H9 (cell line): Measurements from ENCODE around the gene UBE2L6. TPM values are rescaled to one million over a fixed set of nuclear protein-coding genes. Genes with fewer than 3 reads are reported as not detected.

Experiments used
- DNase-seq: peaks from one replicate; pipeline ENCODE4 v3.0.0-alpha.2; 2017
- H2AFZ ChIP-seq: one replicate; pipeline ENCODE4 v1.6.1; 2013; ENCODE audit warnings: mild to moderate bottlenecking, low read length, control low read depth, moderate library complexity
- H2AK5ac ChIP-seq: 2 replicates; pipeline ENCODE4 v1.6.1; 2013; ENCODE audit warnings: low read length, control low read depth, mixed read lengths; ENCODE audit not compliant: insufficient read length
- H2BK120ac ChIP-seq: one replicate; pipeline ENCODE4 v1.6.1; 2013; ENCODE audit warnings: low read depth, mild to moderate bottlenecking, low read length, control low read depth, inconsistent platforms; ENCODE audit not compliant: poor library complexity, severe bottlenecking
- H2BK12ac ChIP-seq: 2 replicates; pipeline ENCODE4 v1.6.1; 2013; ENCODE audit warnings: low read length, control low read depth, mixed read lengths, low read depth; ENCODE audit not compliant: insufficient read length
- H2BK15ac ChIP-seq: 2 replicates; pipeline ENCODE4 v1.6.1; 2013; ENCODE audit warnings: low read depth, low read length, control low read depth
- H2BK20ac ChIP-seq: one replicate; pipeline ENCODE4 v1.6.1; 2013; ENCODE audit warnings: low read depth, mild to moderate bottlenecking, low read length, control low read depth, inconsistent platforms; ENCODE audit not compliant: poor library complexity, severe bottlenecking
- H2BK5ac ChIP-seq: 2 replicates; pipeline ENCODE4 v1.6.1; 2013; ENCODE audit warnings: low read length, control low read depth, mixed read lengths; ENCODE audit not compliant: insufficient read length
- H3K14ac ChIP-seq: 2 replicates; pipeline ENCODE4 v1.6.1; 2013; ENCODE audit warnings: low read length, control low read depth; ENCODE audit not compliant: insufficient read depth
- H3K18ac ChIP-seq: 2 replicates; pipeline ENCODE4 v1.6.1; 2013; ENCODE audit warnings: low read depth, mild to moderate bottlenecking, mixed read lengths, low read length, control low read depth; ENCODE audit not compliant: insufficient read length
- H3K23ac ChIP-seq: 2 replicates; pipeline ENCODE4 v1.6.1; 2013; ENCODE audit warnings: low read length, control low read depth, mixed read lengths, low read depth; ENCODE audit not compliant: insufficient read length
- H3K23me2 ChIP-seq: 2 replicates; pipeline ENCODE4 v1.6.1; 2013; ENCODE audit warnings: low read depth, mild to moderate bottlenecking, mixed read lengths, low read length, control low read depth; ENCODE audit not compliant: insufficient read length, poor library complexity, severe bottlenecking
- H3K27ac ChIP-seq: 2 replicates; pipeline ENCODE4 v1.5.1; 2013; ENCODE audit warnings: low read length, control low read depth, mixed read lengths, low read depth; ENCODE audit not compliant: insufficient read length
- H3K27me3 ChIP-seq: 2 replicates; pipeline ENCODE4 v1.6.1; 2013; ENCODE audit warnings: low read length, control low read depth, inconsistent platforms; ENCODE audit not compliant: insufficient read depth
- H3K4ac ChIP-seq: 2 replicates; pipeline ENCODE4 v1.6.1; 2013; ENCODE audit warnings: low read depth, mild to moderate bottlenecking, control low read depth, inconsistent platforms, low read length, moderate library complexity
- H3K4me1 ChIP-seq: 2 replicates; pipeline ENCODE4 v1.6.1; 2013; ENCODE audit warnings: low read length, control low read depth, inconsistent platforms; ENCODE audit not compliant: insufficient read depth
- H3K4me2 ChIP-seq: 2 replicates; pipeline ENCODE4 v1.6.1; 2013; ENCODE audit warnings: low read length, control low read depth, mixed read lengths; ENCODE audit not compliant: insufficient read length, insufficient read depth
- H3K56ac ChIP-seq: 2 replicates; pipeline ENCODE4 v1.6.1; 2013; ENCODE audit warnings: low read depth, mild to moderate bottlenecking, mixed read lengths, low read length, control low read depth; ENCODE audit not compliant: insufficient read length
- H3K79me1 ChIP-seq: 2 replicates; pipeline ENCODE4 v1.6.1; 2013; ENCODE audit warnings: low read depth, mild to moderate bottlenecking, moderate library complexity, low read length, control low read depth, inconsistent platforms; ENCODE audit not compliant: insufficient read depth, poor library complexity, severe bottlenecking
- H3K79me2 ChIP-seq: 2 replicates; pipeline ENCODE4 v1.6.1; 2013; ENCODE audit warnings: low read length, control low read depth, inconsistent platforms; ENCODE audit not compliant: insufficient read depth
- H3K9ac ChIP-seq: 2 replicates; pipeline ENCODE4 v1.6.1; 2013; ENCODE audit warnings: low read length, control low read depth, mixed read lengths; ENCODE audit not compliant: insufficient read length; ENCODE audit errors: extremely low read depth
- H3K9me3 ChIP-seq: one replicate; pipeline ENCODE4 v1.6.1; 2013; ENCODE audit warnings: low read depth, low read length, inconsistent platforms; ENCODE audit not compliant: control insufficient read depth
- H3T11ph ChIP-seq: one replicate; pipeline ENCODE4 v1.6.1; 2013; ENCODE audit warnings: mild to moderate bottlenecking, low read length, control low read depth, inconsistent platforms
- H4K20me1 ChIP-seq: one replicate; pipeline ENCODE4 v1.6.1; 2013; ENCODE audit not compliant: control insufficient read depth, insufficient read length, insufficient read depth
- H4K5ac ChIP-seq: 2 replicates; pipeline ENCODE4 v1.6.1; 2013; ENCODE audit warnings: low read depth, mild to moderate bottlenecking, mixed read lengths, low read length, control low read depth; ENCODE audit not compliant: insufficient read length
- H4K8ac ChIP-seq: replicated peaks from 2 replicates; pipeline ENCODE4 v1.6.1; 2013; ENCODE audit warnings: low read length, control low read depth, mixed read lengths, low read depth; ENCODE audit not compliant: insufficient read length
- H4K91ac ChIP-seq: 2 replicates; pipeline ENCODE4 v1.6.1; 2013; ENCODE audit warnings: low read depth, mild to moderate bottlenecking, moderate library complexity, mixed read lengths, low read length, control low read depth; ENCODE audit not compliant: insufficient read length
- H3K27ac Mint-ChIP-seq, 3 experiments: 2 replicates in 2 of 3; 3 replicates in 1 of 3; pipeline ENCODE4 v1.8.0; 2020 to 2021; ENCODE audit warnings: mixed read lengths in 3 of 3, mild to moderate bottlenecking in 1 of 3, moderate library complexity in 1 of 3
- H3K27me3 Mint-ChIP-seq: 2 replicates; pipeline ENCODE4 v1.8.0; 2021; ENCODE audit warnings: low read depth, mild to moderate bottlenecking, moderate library complexity, mixed read lengths
- H3K36me3 Mint-ChIP-seq, 3 experiments: 2 replicates in 2 of 3; 3 replicates in 1 of 3; pipeline ENCODE4 v1.8.0; 2020 to 2021; ENCODE audit warnings: low read depth in 3 of 3, mixed read lengths in 3 of 3; ENCODE audit not compliant: insufficient read depth in 1 of 3
- H3K4me1 Mint-ChIP-seq, 2 experiments: 2 replicates each; pipeline ENCODE4 v1.8.0; 2020; ENCODE audit warnings: mixed read lengths in 2 of 2
- H3K4me3 Mint-ChIP-seq, 2 experiments: 2 replicates in 1 of 2; 3 replicates in 1 of 2; pipeline ENCODE4 v1.8.0; 2020 to 2021; ENCODE audit warnings: mild to moderate bottlenecking in 2 of 2, mixed read lengths in 2 of 2, moderate library complexity in 1 of 2
- H3K9me3 Mint-ChIP-seq, 2 experiments: 2 replicates in 1 of 2; 3 replicates in 1 of 2; pipeline ENCODE4 v1.8.0; 2020; ENCODE audit warnings: mild to moderate bottlenecking in 2 of 2, mixed read lengths in 2 of 2, moderate library complexity in 1 of 2
- WGBS: extraction: QIAGEN DNeasy Blood & Tissue Kit; methylation state at CpG from one replicate; pipeline ENCODE4 v1.1.7; 2013; ENCODE audit warnings: missing lambda C conversion rate, low lambda C conversion rate, mixed read lengths; ENCODE audit not compliant: insufficient read length; ENCODE audit errors: extremely low coverage; 5-methylcytosine and 5-hydroxymethylcytosine counted together
- total RNA-seq: library from RNA; stranded (reverse); gene quantifications from 2 replicates; pipeline ENCODE4 v1.2.1, GENCODE V29; 2021
- TF ChIP-seq, protein P1 (sequence below): fragments of 200-600 bp; sonication (generic); conservative IDR thresholded peaks from 3 replicates; pipeline ENCODE4 v1.8.0; 2021; ENCODE audit warnings: antibody characterized with exemption, mild to moderate bottlenecking

Gene UBE2L6
- total RNA-seq, 1 experiment from 2014 or later, result 38.9 TPM

GRCh38 chr11:57571606-57572005 lies 4.1 kb upstream of the UBE2L6 start:
- Histone ChIP-seq H4K5ac (no peak overlapping the region), H3K79me1 (no peaks in the 10 kb centered on the region), H3K79me2 (no peaks in the 10 kb centered on the region), H3K23ac (no peak overlapping the region), H3K4me2 (no peak overlapping the region), H3K23me2 (peaks cover 8% of the 10 kb centered on the region), H2BK20ac (no peak overlapping the region), H2AFZ (no peak overlapping the region), H3K4me1 (peaks cover 6% of the 10 kb centered on the region; the same call in 1 of the 2 replicates), H3K4ac (no peak overlapping the region), H3K9ac (no peak overlapping the region), H2BK5ac (no peak overlapping the region), H3K9me3 (no peaks in the 10 kb centered on the region), H2BK12ac (no peak overlapping the region), H4K20me1 (no peaks in the 10 kb centered on the region), H2BK120ac (no peak overlapping the region), H3K27me3 (no peaks in the 10 kb centered on the region; the same call in 1 of the 2 replicates), H3T11ph (no peak overlapping the region), H2AK5ac (no peak overlapping the region), H3K56ac (no peak overlapping the region), H3K14ac (no peak overlapping the region), H4K8ac (no peak overlapping the region), H2BK15ac (no peak overlapping the region), H3K27ac (no peak overlapping the region), H4K91ac (no peak overlapping the region), H3K18ac (no peak overlapping the region)
- no peak for DNase-seq
- WGBS, result no CpG with 5 or more reads among the region's 2 CpGs
- Mint-ChIP-seq H3K27ac (no peak overlapping the region), H3K27me3 (peaks cover 9% of the 10 kb centered on the region), H3K4me3 (no peak overlapping the region; a peak in 1 of 5 replicates), H3K36me3 (peaks cover 0 to 2% (median 0%) of the 10 kb centered on the region in 3 experiments; a peak in 2 of 7 replicates), H3K4me1 (peaks cover 28 to 33% of the 10 kb centered on the region in 2 experiments), H3K9me3 (no peaks in the 10 kb centered on the region)
- TF ChIP-seq, protein P1, sequence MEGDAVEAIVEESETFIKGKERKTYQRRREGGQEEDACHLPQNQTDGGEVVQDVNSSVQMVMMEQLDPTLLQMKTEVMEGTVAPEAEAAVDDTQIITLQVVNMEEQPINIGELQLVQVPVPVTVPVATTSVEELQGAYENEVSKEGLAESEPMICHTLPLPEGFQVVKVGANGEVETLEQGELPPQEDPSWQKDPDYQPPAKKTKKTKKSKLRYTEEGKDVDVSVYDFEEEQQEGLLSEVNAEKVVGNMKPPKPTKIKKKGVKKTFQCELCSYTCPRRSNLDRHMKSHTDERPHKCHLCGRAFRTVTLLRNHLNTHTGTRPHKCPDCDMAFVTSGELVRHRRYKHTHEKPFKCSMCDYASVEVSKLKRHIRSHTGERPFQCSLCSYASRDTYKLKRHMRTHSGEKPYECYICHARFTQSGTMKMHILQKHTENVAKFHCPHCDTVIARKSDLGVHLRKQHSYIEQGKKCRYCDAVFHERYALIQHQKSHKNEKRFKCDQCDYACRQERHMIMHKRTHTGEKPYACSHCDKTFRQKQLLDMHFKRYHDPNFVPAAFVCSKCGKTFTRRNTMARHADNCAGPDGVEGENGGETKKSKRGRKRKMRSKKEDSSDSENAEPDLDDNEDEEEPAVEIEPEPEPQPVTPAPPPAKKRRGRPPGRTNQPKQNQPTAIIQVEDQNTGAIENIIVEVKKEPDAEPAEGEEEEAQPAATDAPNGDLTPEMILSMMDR, result no peak
